ENCODE measurements around the gene REXO5.

Gene REXO5

DNA sequence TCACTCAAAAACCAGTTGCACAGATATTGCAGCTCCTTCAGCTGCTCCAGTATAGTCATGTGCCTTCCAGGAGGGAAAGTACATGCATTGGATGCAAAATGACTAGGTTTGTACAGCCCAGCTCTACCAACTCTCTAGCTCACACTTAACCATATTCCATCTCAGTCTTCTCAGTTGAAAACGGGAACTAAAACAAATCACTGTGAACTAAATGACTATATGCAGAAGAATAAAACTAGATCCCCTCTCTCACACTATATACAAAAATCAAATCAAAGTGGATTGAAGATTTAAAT, 69.0 kb downstream of the REXO5 start:
- DNase-seq: no peak

DNA sequence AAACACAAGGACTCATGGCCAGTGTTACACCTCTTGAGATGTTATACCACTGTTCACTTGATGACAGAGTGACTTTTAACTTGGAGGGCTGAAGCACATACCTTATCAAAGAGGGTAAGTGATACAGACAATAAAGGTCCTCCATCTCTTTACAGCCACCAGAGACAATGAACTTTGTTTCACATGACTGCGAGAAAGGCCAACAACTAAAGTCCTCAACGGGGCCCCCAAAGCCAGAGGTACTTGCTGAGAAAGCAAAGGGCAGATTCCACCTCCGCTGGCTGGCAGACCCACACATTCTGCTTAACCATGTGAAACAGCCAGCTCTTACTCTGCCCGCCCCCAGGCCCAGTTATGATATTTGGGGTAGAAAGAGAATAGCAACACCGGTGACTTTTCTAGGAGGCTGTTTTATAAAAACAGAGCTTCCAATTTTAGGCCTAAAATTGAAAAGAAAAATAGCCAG, 72.4 kb downstream of the REXO5 start:
- DNase-seq: no peak

DNA sequence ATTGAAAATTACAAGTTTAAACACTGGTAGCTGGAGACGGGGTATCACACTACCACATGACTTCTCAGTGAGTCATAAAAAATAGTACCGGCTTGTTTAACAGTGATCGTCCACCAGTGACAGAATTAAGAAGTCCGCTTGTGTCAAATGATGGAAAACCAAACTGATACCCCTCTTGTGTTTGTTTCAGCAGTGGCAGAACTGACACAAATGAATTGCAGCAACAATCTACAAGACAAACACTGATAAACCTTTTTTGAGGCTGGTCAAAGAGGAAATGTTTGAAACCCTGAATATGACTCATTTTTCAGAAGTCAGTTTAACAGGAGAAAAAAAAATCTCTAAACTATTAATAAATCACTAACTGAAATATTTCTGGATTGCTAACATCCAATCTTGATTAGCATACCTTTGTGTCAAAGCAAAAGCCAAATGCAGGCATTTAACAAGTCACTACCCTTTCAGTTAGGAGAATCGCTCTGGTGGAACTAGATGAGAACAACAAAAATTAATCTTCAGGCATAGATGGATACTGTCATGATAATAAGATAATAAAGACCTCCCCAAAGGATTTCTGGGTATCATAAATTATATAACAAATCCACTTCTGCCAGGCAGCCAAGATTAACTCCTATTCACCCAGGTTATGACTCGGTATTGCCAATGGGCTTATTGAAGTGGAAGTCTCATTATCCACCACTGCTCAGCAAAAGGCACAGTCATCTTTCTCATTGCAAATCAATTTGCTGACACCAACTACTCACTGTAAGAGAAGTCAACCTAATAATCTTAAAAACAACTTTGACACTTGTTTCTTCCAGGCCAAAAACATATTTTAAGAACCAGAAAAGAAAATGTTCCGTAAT, 73.1 kb downstream of the REXO5 start:
- DNase-seq: peak; percentile 62

DNA sequence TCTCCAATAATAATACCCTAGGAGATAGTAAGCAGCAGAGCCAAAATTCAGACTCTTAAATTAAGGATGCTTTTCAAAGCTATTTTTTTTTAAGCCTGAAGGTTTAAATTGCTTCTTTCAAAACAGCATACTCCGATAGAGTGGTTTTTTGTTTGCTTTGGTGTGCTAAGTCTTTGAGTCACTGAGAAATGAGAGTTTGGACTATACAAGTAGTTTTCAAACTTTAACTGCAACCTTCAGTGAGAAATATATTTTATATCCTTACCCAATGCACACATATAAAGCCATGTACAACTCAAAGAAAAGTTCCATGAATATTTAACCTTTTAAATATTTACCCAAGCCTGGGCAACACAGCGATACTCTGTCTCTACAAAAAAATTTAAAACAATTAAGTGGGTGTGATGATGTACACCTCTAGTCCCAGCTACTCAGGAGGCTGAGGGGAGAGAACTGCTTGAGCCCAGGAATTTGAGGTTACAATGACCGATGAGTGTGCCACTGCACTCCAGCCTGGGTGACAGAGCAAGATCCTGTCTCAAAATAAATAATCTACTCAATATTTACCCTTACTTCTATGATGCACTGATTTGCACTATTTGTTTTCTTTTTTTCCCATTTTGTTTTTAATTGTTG, 74.7 kb downstream of the REXO5 start:
- no peak for DNase-seq

DNA sequence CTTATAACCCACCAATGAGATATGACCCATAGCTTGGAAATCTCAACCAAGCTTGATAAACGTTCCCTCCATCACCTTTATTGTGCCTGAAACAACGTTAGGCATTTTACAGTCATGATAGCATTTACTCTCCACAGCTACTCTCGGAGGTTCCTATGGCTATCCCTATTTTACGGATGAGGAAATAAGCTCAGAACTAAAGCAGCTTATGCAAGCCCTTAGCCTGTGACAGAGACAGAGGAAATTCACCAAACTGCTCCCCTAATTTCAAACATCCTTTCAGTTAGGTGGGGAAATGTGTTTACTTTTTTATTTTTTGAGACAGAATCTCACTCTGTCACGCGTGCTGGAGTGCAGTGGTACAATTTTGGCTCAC, 75.2 kb downstream of the REXO5 start:
- DNase-seq: no peak

DNA sequence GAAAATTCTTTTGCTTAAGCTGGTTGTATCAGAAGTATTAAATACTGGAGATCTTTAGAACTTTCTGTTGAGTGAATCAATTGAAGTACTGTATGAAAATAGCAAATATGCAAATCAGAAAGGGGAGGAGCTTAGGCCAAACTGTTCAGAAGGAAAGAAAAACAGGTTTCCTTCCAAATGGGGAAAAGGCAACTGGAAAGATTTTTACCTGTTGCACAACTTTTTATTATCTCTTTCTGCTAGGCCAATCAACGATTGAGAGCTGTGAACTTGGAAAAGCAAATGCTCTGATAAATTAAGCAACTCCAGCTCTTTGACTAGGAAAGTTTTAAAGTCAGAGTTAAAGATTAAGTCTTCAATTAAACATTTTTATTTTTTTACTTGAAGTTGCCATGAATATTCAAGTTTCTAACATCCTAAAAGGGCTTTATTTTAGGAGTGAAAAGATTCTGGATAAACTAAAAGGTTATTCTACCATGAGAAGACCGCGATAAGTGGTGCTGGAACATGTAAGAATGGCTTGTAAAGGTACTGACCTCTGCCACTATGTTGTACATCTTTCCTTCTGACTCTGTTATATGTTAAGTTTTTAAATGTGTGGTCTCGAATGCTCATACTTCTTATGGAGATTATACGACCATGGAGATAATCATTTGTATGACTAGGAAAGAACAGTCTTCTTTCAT, 77.4 kb downstream of the REXO5 start:
- no peak for DNase-seq

DNA sequence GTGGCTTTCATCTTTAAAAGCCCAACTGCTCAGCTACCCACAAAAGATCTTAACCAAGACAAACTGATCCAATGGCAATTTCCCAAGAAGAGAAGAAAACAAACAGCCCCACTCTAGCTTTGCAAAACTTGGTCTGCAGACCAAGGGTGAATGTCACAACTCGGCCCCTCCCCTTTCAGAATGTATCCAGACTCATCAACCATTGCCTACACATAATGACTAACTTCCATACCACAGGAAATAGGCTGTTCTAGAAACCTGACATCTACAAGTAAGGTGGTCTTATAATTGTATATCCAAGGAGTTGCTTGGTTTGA, 77.9 kb downstream of the REXO5 start:
- DNase-seq: peak; percentile 40

DNA sequence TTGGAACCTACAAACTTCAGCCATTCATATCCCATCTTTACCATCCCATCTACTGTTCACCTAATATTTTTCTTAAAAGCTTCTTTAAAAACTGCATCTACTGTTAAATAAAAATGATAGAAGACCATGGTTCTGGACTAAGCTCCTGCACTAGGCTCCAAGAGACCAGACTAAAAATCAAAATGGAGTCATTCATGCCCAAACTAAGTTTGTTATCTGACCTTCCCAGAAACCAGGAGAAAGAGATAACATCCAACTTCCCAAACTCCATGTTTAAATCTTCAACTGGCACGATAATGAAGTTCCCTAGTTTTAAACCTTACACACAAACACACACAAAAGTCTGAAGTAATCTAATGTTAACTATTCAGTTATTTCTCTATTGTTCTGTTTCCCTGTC, 80.0 kb downstream of the REXO5 start:
- DNase-seq: no peak

DNA sequence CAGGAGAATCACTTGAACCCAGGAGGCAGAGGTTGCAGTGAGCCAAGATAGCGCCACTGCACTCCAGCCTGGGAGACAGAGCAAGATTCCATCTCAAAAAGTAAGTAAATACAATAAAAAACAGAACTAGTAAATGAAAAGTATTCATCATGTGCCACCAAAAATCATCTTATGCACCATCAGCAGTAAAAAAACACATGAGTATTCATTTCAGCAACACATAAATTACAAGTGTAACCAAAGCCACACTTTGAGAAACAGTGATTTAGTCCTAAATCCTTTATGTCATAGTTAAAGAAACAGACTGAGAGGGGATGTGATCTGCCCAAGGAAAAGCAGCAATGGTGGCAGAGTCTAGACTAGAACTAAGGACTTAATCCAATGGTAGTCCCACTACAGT, 80.9 kb downstream of the REXO5 start:
- no peak for DNase-seq

DNA sequence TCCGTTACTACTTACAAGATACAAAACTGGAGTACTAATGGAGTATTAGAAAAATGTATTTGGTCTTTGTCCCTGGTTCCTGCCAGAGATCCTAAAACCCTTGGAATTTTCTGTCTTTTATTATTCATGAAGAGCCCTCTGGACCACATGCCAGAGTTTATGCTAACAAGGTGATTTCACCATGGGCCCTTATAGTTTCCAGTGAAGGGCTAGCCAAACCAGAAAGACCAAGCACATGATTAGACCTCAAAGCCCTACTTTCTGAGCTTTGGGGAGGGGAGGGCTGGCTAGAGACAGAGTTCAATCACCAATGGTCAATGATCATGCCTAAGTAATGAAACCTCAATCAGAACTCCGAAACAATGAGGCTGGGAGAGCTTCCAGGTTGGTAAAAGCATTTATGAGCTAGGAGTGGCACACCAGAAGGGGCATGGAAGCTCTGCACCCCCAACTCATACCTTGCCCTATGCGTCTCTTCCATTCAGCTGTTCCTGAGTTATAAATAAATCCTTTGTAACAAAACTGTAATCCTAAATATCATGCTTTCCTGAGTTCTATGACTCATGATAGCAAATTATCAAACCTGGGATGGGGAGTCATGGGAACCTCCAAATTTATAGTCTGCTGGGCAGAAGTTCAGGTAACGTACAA, 83.4 kb downstream of the REXO5 start:
- no peak for DNase-seq

DNA sequence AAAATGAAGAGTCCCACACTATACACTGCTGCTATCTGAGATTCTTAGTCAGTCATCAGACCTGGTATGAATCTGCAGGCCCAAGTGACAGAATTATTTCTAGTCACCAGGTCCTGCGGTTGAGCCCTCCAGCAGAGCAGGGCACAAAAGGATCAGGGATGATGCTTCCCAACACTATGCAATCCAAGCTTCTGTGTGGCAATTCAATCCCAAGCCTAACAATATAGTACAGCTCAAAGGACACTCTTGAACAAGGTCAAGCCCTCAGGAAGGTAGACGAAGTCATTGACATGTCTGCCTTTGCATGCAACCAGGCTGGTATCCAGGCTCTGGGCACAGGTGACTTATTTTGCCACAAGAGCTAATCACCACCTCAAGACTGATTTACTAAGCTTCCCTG, 88.1 kb downstream of the REXO5 start:
- DNase-seq: no peak

DNA sequence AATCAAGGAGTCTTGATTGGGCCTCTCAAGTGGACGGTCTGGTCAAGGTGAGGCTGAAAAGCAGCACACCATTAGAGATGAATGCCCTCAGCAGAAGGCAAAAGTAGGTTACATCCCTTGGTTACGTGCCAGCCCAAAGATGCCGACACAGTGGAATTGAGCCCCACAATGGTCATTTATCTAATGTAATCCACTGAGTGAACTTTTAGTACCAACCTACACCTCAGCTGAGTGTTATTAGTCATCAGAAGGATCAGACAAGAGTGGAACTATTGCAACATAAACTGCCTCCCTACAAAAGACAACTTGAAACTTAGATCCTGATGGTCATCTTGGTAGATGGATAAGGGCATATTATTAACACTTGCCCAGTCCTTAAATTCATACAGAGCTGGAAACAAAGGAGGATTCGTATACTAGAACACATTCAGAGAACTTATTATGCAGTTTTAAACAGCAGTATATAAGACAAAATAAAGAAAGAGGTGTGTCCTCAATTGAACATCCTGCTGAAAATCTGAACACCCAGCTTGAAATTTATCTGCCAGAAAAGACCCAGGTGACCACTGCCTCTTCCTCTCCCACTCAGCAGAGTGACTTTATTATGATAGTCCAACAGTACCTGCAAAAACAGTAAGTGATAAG, 91.0 kb downstream of the REXO5 start:
- peak; percentile 44 for DNase-seq

DNA sequence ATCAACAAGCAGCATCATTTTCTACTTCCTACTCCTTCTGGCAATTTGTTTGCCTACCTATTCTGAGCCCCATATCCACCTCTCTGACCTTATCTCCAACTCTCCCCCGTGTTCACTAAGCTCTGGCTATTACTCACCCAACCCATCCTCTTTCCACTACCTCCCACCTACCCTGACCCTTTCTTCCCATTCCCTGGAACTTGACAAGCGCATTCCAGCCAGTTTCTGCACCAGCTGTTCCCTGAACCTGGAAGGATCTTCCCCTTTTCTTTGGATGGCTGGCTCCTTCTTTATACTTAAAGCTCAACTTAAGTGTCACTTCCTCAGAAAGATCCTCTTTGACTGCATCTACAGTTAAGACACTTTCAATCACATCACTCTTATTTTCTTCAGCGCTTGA, 91.6 kb downstream of the REXO5 start:
- DNase-seq: no peak

DNA sequence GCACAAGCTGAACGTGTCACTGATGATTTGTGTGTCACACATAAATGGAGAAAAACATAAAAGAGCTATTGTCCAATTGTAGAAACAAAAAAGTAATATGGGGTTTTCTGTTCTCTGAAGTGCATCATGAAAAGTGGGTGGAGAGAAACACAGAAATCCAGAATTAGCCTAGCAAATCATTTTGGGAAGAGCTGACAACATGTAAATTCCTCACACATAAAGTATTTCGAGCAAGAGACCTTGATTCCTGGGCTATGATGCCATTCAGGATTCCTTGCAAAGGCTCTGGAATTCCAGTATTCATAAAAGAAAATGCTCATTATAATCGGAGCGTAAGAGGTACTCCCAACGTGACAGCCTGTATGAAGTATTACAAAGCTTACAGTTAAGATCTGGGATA, 92.7 kb downstream of the REXO5 start:
- DNase-seq: peak; percentile 80
